ENCODE measurements around the gene CYP4F11.
"Not testable (repeated sequence)": the region's sequence is repeated elsewhere in the genome, so short reads cannot be mapped to it uniquely, and the experiment has no call there.

Gene CYP4F11

GRCh38 chr19:15897026-15897737 is 37.1 kb downstream of the CYP4F11 start:
- DNase-seq (ENCODE audit: low read depth): no peak
- TF ChIP-seq, protein P1, sequence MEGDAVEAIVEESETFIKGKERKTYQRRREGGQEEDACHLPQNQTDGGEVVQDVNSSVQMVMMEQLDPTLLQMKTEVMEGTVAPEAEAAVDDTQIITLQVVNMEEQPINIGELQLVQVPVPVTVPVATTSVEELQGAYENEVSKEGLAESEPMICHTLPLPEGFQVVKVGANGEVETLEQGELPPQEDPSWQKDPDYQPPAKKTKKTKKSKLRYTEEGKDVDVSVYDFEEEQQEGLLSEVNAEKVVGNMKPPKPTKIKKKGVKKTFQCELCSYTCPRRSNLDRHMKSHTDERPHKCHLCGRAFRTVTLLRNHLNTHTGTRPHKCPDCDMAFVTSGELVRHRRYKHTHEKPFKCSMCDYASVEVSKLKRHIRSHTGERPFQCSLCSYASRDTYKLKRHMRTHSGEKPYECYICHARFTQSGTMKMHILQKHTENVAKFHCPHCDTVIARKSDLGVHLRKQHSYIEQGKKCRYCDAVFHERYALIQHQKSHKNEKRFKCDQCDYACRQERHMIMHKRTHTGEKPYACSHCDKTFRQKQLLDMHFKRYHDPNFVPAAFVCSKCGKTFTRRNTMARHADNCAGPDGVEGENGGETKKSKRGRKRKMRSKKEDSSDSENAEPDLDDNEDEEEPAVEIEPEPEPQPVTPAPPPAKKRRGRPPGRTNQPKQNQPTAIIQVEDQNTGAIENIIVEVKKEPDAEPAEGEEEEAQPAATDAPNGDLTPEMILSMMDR (conservative IDR thresholded peaks at IDR 0.05; ENCODE audit: control insufficient read depth, insufficient read depth, low read depth, low read length): no peak
- H3K4me3 ChIP-seq (ENCODE audit: control insufficient read depth, low read depth, low read length): no peak overlapping the region

DNA sequence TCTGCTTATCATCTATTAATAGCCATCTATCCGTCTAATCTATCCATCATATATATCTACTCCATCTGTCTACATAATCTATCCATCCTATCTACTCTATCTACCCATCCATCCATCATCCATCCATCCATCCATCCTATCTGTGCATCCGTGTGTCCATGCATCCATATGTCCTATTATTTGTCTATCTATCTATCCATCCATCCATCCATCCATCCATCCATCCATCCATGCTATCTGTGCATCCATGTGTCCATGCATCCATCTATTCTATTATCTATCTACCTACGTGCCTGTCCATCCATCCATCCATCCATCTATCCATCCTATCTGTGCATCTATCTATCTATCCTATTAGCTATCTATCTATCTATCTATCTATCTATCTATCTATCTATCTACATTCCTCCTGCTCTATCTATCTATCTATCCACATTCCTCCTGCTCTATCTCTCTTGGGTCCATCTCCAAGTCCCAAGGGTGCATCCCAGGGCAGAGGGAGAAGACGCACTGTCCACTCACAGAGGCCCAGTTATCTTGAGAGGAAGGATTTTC is 38.4 kb downstream of the CYP4F11 start:
- no peak for DNase-seq (ENCODE audit: low read depth)
- TF ChIP-seq, protein P1 (conservative IDR thresholded peaks at IDR 0.05; ENCODE audit: control insufficient read depth, insufficient read depth, low read depth, low read length): no peak
- no peak overlapping the region for H3K4me3 ChIP-seq (ENCODE audit: control insufficient read depth, low read depth, low read length)

DNA sequence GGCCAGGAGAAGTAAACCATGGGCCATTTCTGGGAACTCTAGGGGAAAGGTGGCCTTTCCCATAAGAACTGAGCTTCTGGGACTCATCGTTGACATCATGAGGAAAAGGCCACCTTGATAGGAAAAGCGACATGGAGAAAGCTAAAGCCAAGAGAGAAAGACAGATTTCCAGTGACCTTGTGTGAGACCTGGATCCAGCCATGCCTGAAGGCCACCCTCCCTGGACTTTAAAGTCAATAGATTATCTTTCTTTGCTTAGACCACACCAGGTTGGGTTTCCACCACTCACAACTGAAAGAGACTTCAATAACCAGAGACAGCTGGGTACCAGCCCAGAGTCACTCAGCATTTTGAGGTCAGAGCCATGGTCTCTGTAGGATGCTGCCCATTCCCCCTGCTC is 40.0 kb downstream of the CYP4F11 start:
- TF ChIP-seq, protein P1 (conservative IDR thresholded peaks at IDR 0.05; ENCODE audit: control insufficient read depth, insufficient read depth, low read depth, low read length): no peak
- no peak overlapping the region for H3K4me3 ChIP-seq (ENCODE audit: control insufficient read depth, low read depth, low read length)
- DNase-seq (ENCODE audit: low read depth): no peak

DNA sequence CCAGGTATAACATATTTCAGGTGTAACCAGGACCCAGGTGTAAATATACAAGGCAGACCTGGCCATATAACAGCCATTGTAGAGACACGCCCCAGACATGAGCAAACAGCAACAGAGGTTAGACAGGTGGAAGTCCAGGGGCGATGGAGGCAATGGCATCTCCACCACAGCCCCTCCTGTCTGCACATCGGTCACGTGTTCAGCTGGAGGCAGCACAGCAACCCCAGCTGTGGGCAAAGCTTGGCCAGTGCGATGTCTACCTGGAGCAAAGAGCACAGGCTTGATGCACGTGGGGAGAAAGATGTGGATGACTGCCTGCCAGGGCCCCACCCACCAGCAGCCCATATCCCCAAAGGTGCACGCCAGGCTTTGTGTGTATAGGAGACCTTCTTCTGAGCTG is 40.9 kb downstream of the CYP4F11 start:
- TF ChIP-seq, protein P1 (conservative IDR thresholded peaks at IDR 0.05; ENCODE audit: control insufficient read depth, insufficient read depth, low read depth, low read length): no peak
- no peak overlapping the region for H3K4me3 ChIP-seq (ENCODE audit: control insufficient read depth, low read depth, low read length)
- no peak for DNase-seq (ENCODE audit: low read depth)

- DNase-seq (ENCODE audit: low read depth): no peak
- H3K4me3 ChIP-seq (ENCODE audit: control insufficient read depth, low read depth, low read length): no peak overlapping the region
- TF ChIP-seq, protein P1 (conservative IDR thresholded peaks at IDR 0.05; ENCODE audit: control insufficient read depth, insufficient read depth, low read depth, low read length): no peak
These were observed 42.3 kb downstream of the CYP4F11 start for GRCh38 chr19:15892012-15892411.

GRCh38 chr19:15891434-15891833 is 42.9 kb downstream of the CYP4F11 start:
- no peak for DNase-seq (ENCODE audit: low read depth)
- TF ChIP-seq, protein P1 (conservative IDR thresholded peaks at IDR 0.05; ENCODE audit: control insufficient read depth, insufficient read depth, low read depth, low read length): no peak
- H3K4me3 ChIP-seq (ENCODE audit: control insufficient read depth, low read depth, low read length): no peak overlapping the region

DNA sequence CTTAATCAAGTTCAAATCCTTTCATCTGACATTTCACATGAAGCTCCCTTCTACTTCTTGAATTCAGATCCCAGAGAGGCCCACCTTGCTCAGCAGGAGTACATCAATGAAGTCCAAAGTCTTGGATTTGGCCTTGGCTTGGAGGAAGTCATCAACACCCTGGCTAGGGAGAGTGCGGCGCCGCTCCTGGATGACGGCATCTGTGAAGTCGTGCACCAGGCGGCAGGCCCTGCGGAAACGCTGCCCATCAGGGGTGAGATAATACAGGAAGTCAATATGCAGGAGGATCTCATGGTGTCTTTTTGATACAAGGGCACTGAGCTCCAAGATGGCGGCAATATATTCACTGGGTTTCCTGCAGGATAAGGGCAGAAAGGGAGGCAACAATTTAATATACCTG is 45.0 kb downstream of the CYP4F11 start:
- not testable (repeated sequence) for H3K4me3 ChIP-seq (ENCODE audit: control insufficient read depth, low read depth, low read length); DNase-seq (ENCODE audit: low read depth)
